ENCODE measurements around the gene AFAP1. TPM values are rescaled to one million over a fixed set of nuclear protein-coding genes. Genes with fewer than 3 reads are reported as not detected.

The AFAP1 gene
- total and polyA plus RNA-seq, 2 donors (not counting 3 experiments of a cell fraction or from before 2014, with no cell fraction given) = 32.3 to 103 TPM

DNA sequence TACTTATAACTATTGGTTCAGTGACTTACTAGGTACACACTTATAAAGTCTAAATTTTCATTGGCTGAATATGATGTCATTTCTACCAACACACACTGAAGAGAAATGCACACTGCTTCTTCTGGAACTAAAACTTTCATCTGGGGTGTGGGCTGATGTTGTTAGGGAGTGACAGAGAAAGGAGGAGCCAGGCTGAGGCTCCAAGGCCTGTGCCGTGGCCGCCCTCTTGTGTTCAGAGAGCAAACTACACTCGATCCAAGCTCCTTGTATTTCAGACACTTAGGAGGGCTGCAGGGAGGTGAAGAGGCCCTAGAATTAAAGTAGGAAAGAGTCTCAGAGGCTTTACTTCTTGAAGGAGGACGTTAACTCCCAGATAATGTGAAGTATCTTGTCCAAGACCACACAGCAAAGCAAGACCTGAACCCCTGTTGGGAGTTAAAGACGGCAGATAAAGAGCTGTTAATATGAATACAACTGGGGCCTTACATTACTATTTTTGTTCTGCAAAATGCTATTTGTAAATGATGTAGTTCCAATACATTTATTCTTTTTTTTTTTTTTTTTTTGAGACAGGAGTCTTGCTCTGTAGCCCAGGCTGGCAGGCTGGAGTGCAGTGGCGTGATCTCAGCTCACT is 137.5 kb downstream of the AFAP1 start:
- intact Hi-C loops (cut with micrococcal nuclease) = loop anchor here (1.0 to 5.0 kb wide), 6 partner anchors 17 to 610 kb away; partner anchors contain the start of gene SORCS2
- H3K9me1 ChIP-seq (replicated peaks; ENCODE audit: control insufficient read depth, extremely low read depth, insufficient read depth, low read length) = no peaks in the 10 kb centered on the region
- ChIA-PET POLR2A (interaction anchor here (0.6 to 0.9 kb wide), 2 partner anchors 9 to 137 kb away, joined by 3 read pairs; partner anchors contain the start of gene AFAP1), CTCF (interaction anchor here (0.7 to 6.5 kb wide), 55 partner anchors 9 to 611 kb away, joined by 3 to 212 read pairs (median 5); partner anchors contain the start of gene AFAP1)
- DNase-seq (ENCODE audit: low read depth, low spot score) (peak; percentile 86), FAIRE-seq (peak; percentile 89)
- TF ChIP-seq EZH2 (IDR thresholded peaks at IDR 0.05; ENCODE audit: borderline replicate concordance, low read depth, low read length, severe bottlenecking) = no peak
- TF ChIP-seq CTCF (IDR thresholded peaks at IDR 0.05; ENCODE audit: extremely low read depth in 1 of 2, insufficient read depth in 1 of 2, low read depth in 1 of 2, low read length in 2 of 2) = peak; percentile 86 to 91
- peaks cover 42% of the 10 kb centered on the region for H3K4me1 ChIP-seq (ENCODE audit: control insufficient read depth, extremely low read depth, insufficient read depth, low read length)
- H3K9me3 ChIP-seq (replicated peaks; ENCODE audit: control insufficient read depth, insufficient read depth, low read length) = no peaks in the 10 kb centered on the region
- dilution Hi-C loops (cut with MboI; ENCODE audit: extremely low pct_ligation_motif_present, low sequenced_read_pairs) = no loop called here
- H4K20me1 ChIP-seq (replicated peaks; ENCODE audit: control insufficient read depth, extremely low read depth, insufficient read depth, low read length) = no peaks in the 10 kb centered on the region
- H3K27me3 ChIP-seq (ENCODE audit: control insufficient read depth in 2 of 2, insufficient read depth in 2 of 2, low read length in 2 of 2) = no peaks in the 10 kb centered on the region
- H3K9ac ChIP-seq (replicated peaks; ENCODE audit: extremely low read depth, insufficient read depth, low read length) = no peak overlapping the region
- H2AFZ ChIP-seq (ENCODE audit: low read depth, low read length) = no peak overlapping the region
- BruUV-seq (replicated peaks) = no TSS peak
- H3K4me3 ChIP-seq (replicated peaks in 1 of 3; ENCODE audit: insufficient read depth in 1 of 3, low read depth in 1 of 3, low read length in 3 of 3) = no peak overlapping the region
- peaks cover 27 to 36% of the 10 kb centered on the region in 2 experiments for H3K36me3 ChIP-seq (ENCODE audit: control insufficient read depth in 2 of 2, extremely low read depth in 1 of 2, insufficient read depth in 2 of 2, low read length in 2 of 2)
- no peak overlapping the region for H3K27ac ChIP-seq (ENCODE audit: insufficient read depth, low read depth, low read length)
- H3K79me2 ChIP-seq (ENCODE audit: control insufficient read depth, insufficient read depth, low read length) = peaks cover 38% of the 10 kb centered on the region
- H3K4me2 ChIP-seq (ENCODE audit: insufficient read depth, low read length) = no peak overlapping the region

DNA sequence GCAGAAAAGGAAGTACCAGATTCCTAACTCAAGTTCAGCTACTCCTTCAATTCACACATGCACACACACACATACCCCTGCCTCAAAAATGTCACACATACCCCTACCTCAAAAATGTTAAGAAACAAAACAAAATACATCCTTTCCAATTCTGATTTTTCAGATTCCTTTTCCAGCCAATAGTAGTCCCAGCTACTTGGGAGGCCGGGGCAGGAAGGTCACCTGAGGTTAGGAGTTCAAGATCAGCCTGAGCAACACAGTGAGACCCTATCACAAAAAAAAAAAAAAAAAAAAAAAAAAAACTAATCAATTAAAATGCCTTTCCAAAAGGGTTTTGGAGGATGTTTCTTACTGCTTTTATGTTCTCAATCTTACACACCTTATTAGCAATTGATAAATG is 138.0 kb downstream of the AFAP1 start:
- H3K4me2 ChIP-seq (ENCODE audit: insufficient read depth, low read length) = no peak overlapping the region
- TF ChIP-seq POLR2A (IDR thresholded peaks at IDR 0.05; ENCODE audit: low read depth, low read length) (no peak), EZH2 (IDR thresholded peaks at IDR 0.05; ENCODE audit: borderline replicate concordance, low read depth, low read length, severe bottlenecking) (no peak), MYC (IDR thresholded peaks at IDR 0.05; ENCODE audit: low read depth, low read length) (no peak), CTCF (IDR thresholded peaks at IDR 0.05; ENCODE audit: extremely low read depth in 1 of 2, insufficient read depth in 1 of 2, low read depth in 1 of 2, low read length in 2 of 2) (no peak), JUN (IDR thresholded peaks at IDR 0.05; ENCODE audit: borderline replicate concordance, insufficient read depth, insufficient read length, low read depth) (no peak), POLR2AphosphoS5 (IDR thresholded peaks at IDR 0.05; ENCODE audit: insufficient read depth, low read depth, low read length) (no peak), FOS (IDR thresholded peaks at IDR 0.05; ENCODE audit: borderline replicate concordance, insufficient read depth, low read length) (no peak), GATA2 (IDR thresholded peaks at IDR 0.05; ENCODE audit: insufficient read depth, insufficient read length, low read depth, low read length) (no peak), MAX (IDR thresholded peaks at IDR 0.05; ENCODE audit: insufficient read depth, insufficient read length) (no peak)
- H3K36me3 ChIP-seq (ENCODE audit: control insufficient read depth in 2 of 2, extremely low read depth in 1 of 2, insufficient read depth in 2 of 2, low read length in 2 of 2) = peaks cover 28 to 38% of the 10 kb centered on the region in 2 experiments
- dilution Hi-C loops (cut with MboI; ENCODE audit: extremely low pct_ligation_motif_present, low sequenced_read_pairs) (no loop called here), intact Hi-C loops (cut with micrococcal nuclease) (loop anchor here (1.0 to 5.0 kb wide), 6 partner anchors 16 to 609 kb away; partner anchors contain the start of gene SORCS2)
- peaks cover 39% of the 10 kb centered on the region for H3K79me2 ChIP-seq (ENCODE audit: control insufficient read depth, insufficient read depth, low read length)
- peaks cover 37% of the 10 kb centered on the region for H3K4me1 ChIP-seq (ENCODE audit: control insufficient read depth, extremely low read depth, insufficient read depth, low read length)
- H4K20me1 ChIP-seq (replicated peaks; ENCODE audit: control insufficient read depth, extremely low read depth, insufficient read depth, low read length) = no peaks in the 10 kb centered on the region
- FAIRE-seq = no peak
- DNase-seq (ENCODE audit: low read depth, low spot score) = no peak
- no TSS peak for BruUV-seq (replicated peaks)
- no peak overlapping the region for H2AFZ ChIP-seq (ENCODE audit: low read depth, low read length)
- no peak overlapping the region for H3K9ac ChIP-seq (replicated peaks; ENCODE audit: extremely low read depth, insufficient read depth, low read length)
- H3K4me3 ChIP-seq (replicated peaks in 1 of 3; ENCODE audit: insufficient read depth in 1 of 3, low read depth in 1 of 3, low read length in 3 of 3) = no peak overlapping the region
- H3K9me1 ChIP-seq (replicated peaks; ENCODE audit: control insufficient read depth, extremely low read depth, insufficient read depth, low read length) = no peaks in the 10 kb centered on the region
- no peak overlapping the region for H3K27ac ChIP-seq (ENCODE audit: insufficient read depth, low read depth, low read length)
- CTCF ChIA-PET = interaction anchor here (0.8 to 6.5 kb wide), 45 partner anchors 9 to 375 kb away, joined by 3 to 212 read pairs (median 5); partner anchors contain the start of gene AFAP1
- H3K27me3 ChIP-seq (ENCODE audit: control insufficient read depth in 2 of 2, insufficient read depth in 2 of 2, low read length in 2 of 2) = no peaks in the 10 kb centered on the region
- H3K9me3 ChIP-seq (replicated peaks; ENCODE audit: control insufficient read depth, insufficient read depth, low read length) = no peaks in the 10 kb centered on the region
- POLR2A ChIA-PET = interaction anchor here (0.6 to 0.9 kb wide), 2 partner anchors 8 to 138 kb away, joined by 3 read pairs; partner anchors contain the start of gene AFAP1
